Activated T-cell treated with anti-CD3 and anti-CD28 coated beads for 1 hour (primary cell): ENCODE data around the gene MARCKSL1.
"Not testable (repeated sequence)": the region's sequence is repeated elsewhere in the genome, so short reads cannot be mapped to it uniquely, and the experiment has no call there.

Source experiments
- DNase-seq: peaks from one replicate; pipeline ENCODE4 v3.0.0-alpha.2; 2020; ENCODE audit warnings: low read depth

MARCKSL1 gene

GRCh38 chr1:32285658-32286057, 50.4 kb downstream of the MARCKSL1 start:
- DNase-seq = no peak

DNA sequence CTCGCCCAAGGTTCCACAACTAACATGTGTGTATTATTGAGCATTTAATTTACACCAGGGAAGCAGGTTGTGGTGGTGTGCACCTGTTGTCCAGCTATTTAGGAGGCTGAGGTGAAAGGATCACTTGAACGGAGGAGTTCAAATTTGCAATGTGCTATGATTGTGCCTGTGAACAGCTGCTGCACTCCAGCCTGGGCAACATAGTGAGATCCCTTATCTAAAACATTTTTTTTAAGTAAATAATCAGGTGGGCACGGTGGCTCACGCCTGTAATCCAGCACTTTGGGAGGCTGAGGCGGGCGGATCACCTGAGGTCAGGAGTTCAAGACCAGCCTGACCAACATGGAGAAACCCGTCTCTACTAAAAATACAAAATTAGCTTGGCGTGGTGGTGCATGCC, 51.3 kb downstream of the MARCKSL1 start:
- DNase-seq = not testable (repeated sequence)
